HG02610 (cell line): ENCODE measurements around the gene ACTL8.

Experiments
- ATAC-seq: cut with Tn5 transposase; IDR thresholded peaks from one replicate; pipeline ENCODE4 v1.9.1; 2021; ENCODE audit warnings: mild to moderate bottlenecking, moderate library complexity; ENCODE audit not compliant: unreplicated experiment

Gene ACTL8

GRCh38 chr1:17873007-17873675, 118.0 kb downstream of the ACTL8 start:
- ATAC-seq: no peak

GRCh38 chr1:17874231-17874630, 119.1 kb downstream of the ACTL8 start:
- ATAC-seq: no peak

- no peak for ATAC-seq
Observed at GRCh38 chr1:17874710-17875109, 119.6 kb downstream of the ACTL8 start.

GRCh38 chr1:17875171-17875881, 120.2 kb downstream of the ACTL8 start:
- ATAC-seq: no peak

- no peak for ATAC-seq
Observed at GRCh38 chr1:17875882-17876280, 120.7 kb downstream of the ACTL8 start.
